ENCODE measurements around the gene SLC32A1.

- TF ChIP-seq CTCF (IDR thresholded peaks at IDR 0.05; ENCODE audit: insufficient read depth, low read depth, low read length) (no peak), EZH2 (IDR thresholded peaks at IDR 0.05; ENCODE audit: insufficient read depth, low read length) (peak; percentile 80)
Observed at GRCh38 chr20:38728911-38729642, 4.8 kb downstream of the SLC32A1 start.

All from astrocyte (in vitro differentiated cells and primary cell).